Measurements from ENCODE around the gene C16orf78.

DNA sequence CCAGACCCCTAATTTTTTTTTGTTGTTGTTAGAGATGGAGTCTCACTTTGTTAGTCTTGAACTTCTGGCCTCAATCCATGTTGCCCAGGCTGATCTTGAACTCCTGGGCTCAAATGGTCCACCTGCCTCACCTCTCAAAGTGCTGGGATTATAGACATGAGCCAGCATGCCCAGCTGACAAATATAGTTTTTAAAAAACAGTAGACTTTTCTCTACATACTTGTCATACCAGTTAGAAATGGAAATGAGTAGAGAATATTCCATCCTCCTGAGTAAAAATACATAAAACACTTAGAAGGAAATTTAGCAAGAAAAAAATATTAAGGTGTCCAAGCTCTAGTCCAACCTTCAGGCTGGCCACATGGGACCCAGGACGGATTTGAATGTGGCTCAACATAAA, 21.4 kb downstream of the C16orf78 start:
- TF ChIP-seq, protein P1, sequence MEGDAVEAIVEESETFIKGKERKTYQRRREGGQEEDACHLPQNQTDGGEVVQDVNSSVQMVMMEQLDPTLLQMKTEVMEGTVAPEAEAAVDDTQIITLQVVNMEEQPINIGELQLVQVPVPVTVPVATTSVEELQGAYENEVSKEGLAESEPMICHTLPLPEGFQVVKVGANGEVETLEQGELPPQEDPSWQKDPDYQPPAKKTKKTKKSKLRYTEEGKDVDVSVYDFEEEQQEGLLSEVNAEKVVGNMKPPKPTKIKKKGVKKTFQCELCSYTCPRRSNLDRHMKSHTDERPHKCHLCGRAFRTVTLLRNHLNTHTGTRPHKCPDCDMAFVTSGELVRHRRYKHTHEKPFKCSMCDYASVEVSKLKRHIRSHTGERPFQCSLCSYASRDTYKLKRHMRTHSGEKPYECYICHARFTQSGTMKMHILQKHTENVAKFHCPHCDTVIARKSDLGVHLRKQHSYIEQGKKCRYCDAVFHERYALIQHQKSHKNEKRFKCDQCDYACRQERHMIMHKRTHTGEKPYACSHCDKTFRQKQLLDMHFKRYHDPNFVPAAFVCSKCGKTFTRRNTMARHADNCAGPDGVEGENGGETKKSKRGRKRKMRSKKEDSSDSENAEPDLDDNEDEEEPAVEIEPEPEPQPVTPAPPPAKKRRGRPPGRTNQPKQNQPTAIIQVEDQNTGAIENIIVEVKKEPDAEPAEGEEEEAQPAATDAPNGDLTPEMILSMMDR (IDR thresholded peaks at IDR 0.05), result no peak
- TF ChIP-seq POLR2A (IDR thresholded peaks at IDR 0.05) (no peak), POLR2AphosphoS5 (IDR thresholded peaks at IDR 0.05; ENCODE audit: insufficient read depth in 1 of 2, low read depth in 1 of 2) (no peak)

All from vagina (tissue), 2 donors.